Measurements from ENCODE around the gene FEN1.

FEN1 gene

GRCh38 chr11:61774411-61774810, 18.3 kb upstream of the FEN1 start:
- peak in 1 of 56 donors; percentile 21 for DNase-seq

- DNase-seq, result no peak
Observed at GRCh38 chr11:61775106-61775505, 17.6 kb upstream of the FEN1 start.

- peak in 1 of 56 donors; percentile 20 for DNase-seq
Observed at GRCh38 chr11:61775606-61776554, 16.8 kb upstream of the FEN1 start.

- DNase-seq, result peak in 30 of 56 donors; percentile 13 to 74 (median 43)
Observed at GRCh38 chr11:61776561-61777075, 16.1 kb upstream of the FEN1 start.

GRCh38 chr11:61777234-61778090, 15.2 kb upstream of the FEN1 start:
- peak in 18 of 56 donors; percentile 11 to 52 (median 34) for DNase-seq

GRCh38 chr11:61778357-61778886, 14.3 kb upstream of the FEN1 start:
- DNase-seq, result no peak

- DNase-seq, result no peak
Observed at GRCh38 chr11:61778920-61779650, 13.6 kb upstream of the FEN1 start.

- DNase-seq, result no peak
Observed at GRCh38 chr11:61779666-61780525, 12.8 kb upstream of the FEN1 start.

- no peak for DNase-seq
Observed at GRCh38 chr11:61780581-61781162, 12.0 kb upstream of the FEN1 start.

- no peak for DNase-seq
Observed at GRCh38 chr11:61781585-61781984, 11.1 kb upstream of the FEN1 start.

GRCh38 chr11:61782299-61782698, 10.4 kb upstream of the FEN1 start:
- DNase-seq, result no peak

GRCh38 chr11:61782841-61783240, 9.9 kb upstream of the FEN1 start:
- no peak for DNase-seq

- no peak for DNase-seq
Observed at GRCh38 chr11:61783717-61784505, 8.8 kb upstream of the FEN1 start.

- no peak for DNase-seq
Observed at GRCh38 chr11:61784506-61784805, 8.3 kb upstream of the FEN1 start.

GRCh38 chr11:61785837-61786402, 6.8 kb upstream of the FEN1 start:
- DNase-seq, result no peak

GRCh38 chr11:61787928-61788491, 4.7 kb upstream of the FEN1 start:
- peak in 42 of 56 donors; percentile 16 to 75 (median 38) for DNase-seq

- DNase-seq, result peak in 54 of 56 donors; percentile 46 to 96 (median 80)
Observed at GRCh38 chr11:61791737-61792309, 888 bp upstream of the FEN1 start.
